A549 treated with AZD2906 at 1 μM for 4 hours (cell line): Measurements from ENCODE around the gene RNF149. TPM values are rescaled to one million over a fixed set of nuclear protein-coding genes. Genes with fewer than 3 reads are reported as not detected.

Source experiments
- total RNA-seq: library from RNA; stranded (reverse); fragments of 200-300 nt; extraction: Qiagen RNA extraction; gene quantifications from 5 replicates; pipeline ENCODE4 v1.2.3, GENCODE V29; 2022

RNF149 gene
- 35.9 to 45.6 TPM (median 42.1 TPM) in 5 replicates for total RNA-seq

GRCh38 chr2:101308432-101309210, at the start of gene RNF149:
Gene RNF149, minus strand, starts transcription at chr2:101308701. Its CDS starts 113 bp downstream, at chr2:101308588.

GRCh38 chr2:101252408-101253012, 56.0 kb downstream of the RNF149 start, which contains the start of gene CNOT11:
Gene CNOT11, plus strand, starts transcription at chr2:101252886. Its CDS starts 79 bp downstream, at chr2:101252965.

Other genes with a start within 250 kb of the RNF149 start
- 83.4 to 102 TPM (median 96.4 TPM) in 5 replicates for gene TBC1D8, start 157.3 kb downstream of the RNF149 start, total RNA-seq
- 36.2 to 48.7 TPM (median 38.9 TPM) in 5 replicates for gene CNOT11, start 55.8 kb downstream of the RNF149 start, total RNA-seq
- 6.2 to 12.4 TPM (median 10.5 TPM) in 5 replicates for gene CREG2, start 78.8 kb upstream of the RNF149 start, total RNA-seq
- gene RFX8, start 166.4 kb upstream of the RNF149 start, total RNA-seq = not detected in 5 replicates